Measurements from ENCODE around the gene TCL1B. TPM values are rescaled to one million over a fixed set of nuclear protein-coding genes. Genes with fewer than 3 reads are reported as not detected.

The TCL1B gene
- total RNA-seq, 1 donor from 2014 or later: not detected

- no peak overlapping the region for H3K4me3 ChIP-seq
- H3K27me3 ChIP-seq: no peaks in the 10 kb centered on the region
- H3K4me1 ChIP-seq: no peaks in the 10 kb centered on the region
- H3K36me3 ChIP-seq: no peaks in the 10 kb centered on the region
- intact Hi-C loops (cut with DNase I): no loop called here
- H3K27ac ChIP-seq: no peak overlapping the region
- H3K9me3 ChIP-seq: no peaks in the 10 kb centered on the region
- DNase-seq (ENCODE audit: low spot score in 2 of 2): no peak
- no peak for TF ChIP-seq CTCF (IDR thresholded peaks at IDR 0.05)
These were observed 17.1 kb downstream of the TCL1B start for GRCh38 chr14:95703341-95703740.

GRCh38 chr14:95703805-95704204, 17.6 kb downstream of the TCL1B start:
- no peaks in the 10 kb centered on the region for H3K9me3 ChIP-seq
- no peak for DNase-seq (ENCODE audit: low spot score in 2 of 2)
- H3K27me3 ChIP-seq: no peaks in the 10 kb centered on the region
- H3K4me1 ChIP-seq: no peaks in the 10 kb centered on the region
- no peaks in the 10 kb centered on the region for H3K36me3 ChIP-seq
- H3K4me3 ChIP-seq: no peak overlapping the region
- H3K27ac ChIP-seq: no peak overlapping the region
- no peak for TF ChIP-seq CTCF (IDR thresholded peaks at IDR 0.05)
- intact Hi-C loops (cut with DNase I): no loop called here

GRCh38 chr14:95705518-95705917, 19.3 kb downstream of the TCL1B start:
- intact Hi-C loops (cut with DNase I): no loop called here
- Histone ChIP-seq H3K4me3 (no peak overlapping the region), H3K27ac (no peak overlapping the region), H3K27me3 (no peaks in the 10 kb centered on the region), H3K9me3 (no peaks in the 10 kb centered on the region), H3K4me1 (no peaks in the 10 kb centered on the region), H3K36me3 (no peaks in the 10 kb centered on the region)
- no peak for TF ChIP-seq CTCF (IDR thresholded peaks at IDR 0.05)
- no peak for DNase-seq (ENCODE audit: low spot score in 2 of 2)

- no peaks in the 10 kb centered on the region for H3K9me3 ChIP-seq
- TF ChIP-seq CTCF (IDR thresholded peaks at IDR 0.05): no peak
- intact Hi-C loops (cut with DNase I): no loop called here
- H3K27ac ChIP-seq: no peak overlapping the region
- no peak for DNase-seq (ENCODE audit: low spot score in 2 of 2)
- no peak overlapping the region for H3K4me3 ChIP-seq
- no peaks in the 10 kb centered on the region for H3K27me3 ChIP-seq
- no peaks in the 10 kb centered on the region for H3K4me1 ChIP-seq
- no peaks in the 10 kb centered on the region for H3K36me3 ChIP-seq
These were observed 21.1 kb downstream of the TCL1B start for GRCh38 chr14:95707327-95707726.

- DNase-seq (ENCODE audit: low spot score in 2 of 2): no peak
- no peak overlapping the region for H3K27ac ChIP-seq
- no peak for TF ChIP-seq CTCF (IDR thresholded peaks at IDR 0.05)
- no peak overlapping the region for H3K4me3 ChIP-seq
- no peaks in the 10 kb centered on the region for H3K27me3 ChIP-seq
- intact Hi-C loops (cut with DNase I): no loop called here
- H3K36me3 ChIP-seq: no peaks in the 10 kb centered on the region
- no peaks in the 10 kb centered on the region for H3K4me1 ChIP-seq
- no peaks in the 10 kb centered on the region for H3K9me3 ChIP-seq
These were observed 23.9 kb downstream of the TCL1B start for GRCh38 chr14:95710106-95710505.

- no peaks in the 10 kb centered on the region for H3K36me3 ChIP-seq
- H3K27ac ChIP-seq: no peak overlapping the region
- no peak for DNase-seq (ENCODE audit: low spot score in 2 of 2)
- no peaks in the 10 kb centered on the region for H3K27me3 ChIP-seq
- no peak for TF ChIP-seq CTCF (IDR thresholded peaks at IDR 0.05)
- intact Hi-C loops (cut with DNase I): no loop called here
- H3K4me1 ChIP-seq: no peaks in the 10 kb centered on the region
- no peak overlapping the region for H3K4me3 ChIP-seq
- no peaks in the 10 kb centered on the region for H3K9me3 ChIP-seq
These were observed 25.4 kb downstream of the TCL1B start for GRCh38 chr14:95711476-95712176.
